ENCODE data around the gene ATP13A3.

DNA sequence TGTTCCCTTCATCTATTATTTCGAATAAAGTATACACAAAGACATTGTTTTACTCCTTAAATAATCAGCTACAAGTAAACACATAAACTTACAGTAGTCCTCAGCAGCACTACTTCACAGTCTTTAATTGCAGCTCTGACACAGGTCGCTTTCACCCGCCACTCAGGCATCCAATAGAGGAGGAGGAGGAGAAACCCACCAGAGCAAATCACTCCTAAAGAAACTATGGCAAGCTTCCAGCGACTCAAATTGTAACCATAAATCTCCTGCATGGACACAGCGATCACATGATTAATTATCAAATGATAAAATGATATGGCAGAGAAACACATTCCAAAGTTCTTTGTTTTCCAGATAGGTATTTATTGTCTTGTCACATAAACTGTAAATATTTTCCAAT is 26.2 kb downstream of the ATP13A3 start:
- TF ChIP-seq, protein P1, sequence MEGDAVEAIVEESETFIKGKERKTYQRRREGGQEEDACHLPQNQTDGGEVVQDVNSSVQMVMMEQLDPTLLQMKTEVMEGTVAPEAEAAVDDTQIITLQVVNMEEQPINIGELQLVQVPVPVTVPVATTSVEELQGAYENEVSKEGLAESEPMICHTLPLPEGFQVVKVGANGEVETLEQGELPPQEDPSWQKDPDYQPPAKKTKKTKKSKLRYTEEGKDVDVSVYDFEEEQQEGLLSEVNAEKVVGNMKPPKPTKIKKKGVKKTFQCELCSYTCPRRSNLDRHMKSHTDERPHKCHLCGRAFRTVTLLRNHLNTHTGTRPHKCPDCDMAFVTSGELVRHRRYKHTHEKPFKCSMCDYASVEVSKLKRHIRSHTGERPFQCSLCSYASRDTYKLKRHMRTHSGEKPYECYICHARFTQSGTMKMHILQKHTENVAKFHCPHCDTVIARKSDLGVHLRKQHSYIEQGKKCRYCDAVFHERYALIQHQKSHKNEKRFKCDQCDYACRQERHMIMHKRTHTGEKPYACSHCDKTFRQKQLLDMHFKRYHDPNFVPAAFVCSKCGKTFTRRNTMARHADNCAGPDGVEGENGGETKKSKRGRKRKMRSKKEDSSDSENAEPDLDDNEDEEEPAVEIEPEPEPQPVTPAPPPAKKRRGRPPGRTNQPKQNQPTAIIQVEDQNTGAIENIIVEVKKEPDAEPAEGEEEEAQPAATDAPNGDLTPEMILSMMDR (IDR thresholded peaks at IDR 0.05; ENCODE audit: low read length) = no peak
- TF ChIP-seq EZH2 (IDR thresholded peaks at IDR 0.05; ENCODE audit: borderline replicate concordance, low read length) = no peak
